ENCODE results near the gene EYS. TPM values are rescaled to one million over a fixed set of nuclear protein-coding genes. Genes with fewer than 3 reads are reported as not detected.
"Not testable (repeated sequence)": the region's sequence is repeated elsewhere in the genome, so short reads cannot be mapped to it uniquely, and the experiment has no call there.

The EYS gene
- total and polyA plus RNA-seq, 8 donors = 0.24 to 0.85 (median 0.55) TPM

- no peaks in the 10 kb centered on the region for H3K27me3 ChIP-seq
- ATAC-seq = no peak
- no peaks in the 10 kb centered on the region for H3K36me3 ChIP-seq
- no peaks in the 10 kb centered on the region for H3K4me1 ChIP-seq
- no peak overlapping the region for H3K4me3 ChIP-seq
- intact Hi-C loops (cut with DNase I) = no loop called here
- no peak for TF ChIP-seq CTCF (IDR thresholded peaks at IDR 0.05)
- H3K27ac ChIP-seq = no peak overlapping the region
- H3K9me3 ChIP-seq = no peaks in the 10 kb centered on the region
- no peak for DNase-seq
These were observed 206.0 kb downstream of the EYS start for GRCh38 chr6:65501045-65501444.

- ATAC-seq; H3K4me1 ChIP-seq; H3K4me3 ChIP-seq; DNase-seq; intact Hi-C loops (cut with DNase I); H3K36me3 ChIP-seq; H3K27me3 ChIP-seq; H3K27ac ChIP-seq: not testable (repeated sequence)
- peaks cover 0 to 13% of the 10 kb centered on the region in 2 donors for H3K9me3 ChIP-seq
These were observed 223.4 kb downstream of the EYS start for GRCh38 chr6:65483652-65484051.

GRCh38 chr6:65469650-65470049 lies 237.4 kb downstream of the EYS start:
- Histone ChIP-seq H3K9me3 (no peaks in the 10 kb centered on the region), H3K4me3 (no peak overlapping the region), H3K27me3 (no peaks in the 10 kb centered on the region), H3K36me3 (no peaks in the 10 kb centered on the region), H3K4me1 (no peaks in the 10 kb centered on the region), H3K27ac (no peak overlapping the region)
- intact Hi-C loops (cut with DNase I) = no loop called here
- no peak for TF ChIP-seq CTCF (IDR thresholded peaks at IDR 0.05)
- ATAC-seq (no peak), DNase-seq (no peak)

- Histone ChIP-seq H3K27me3 (no peaks in the 10 kb centered on the region), H3K27ac (no peak overlapping the region), H3K4me3 (no peak overlapping the region), H3K9me3 (no peaks in the 10 kb centered on the region), H3K36me3 (no peaks in the 10 kb centered on the region), H3K4me1 (no peaks in the 10 kb centered on the region)
- ATAC-seq = no peak
- DNase-seq = no peak
- intact Hi-C loops (cut with DNase I) = no loop called here
- no peak for TF ChIP-seq CTCF (IDR thresholded peaks at IDR 0.05)
These were observed 238.7 kb downstream of the EYS start for GRCh38 chr6:65468307-65468706.

- DNase-seq (no peak), ATAC-seq (no peak)
- no peaks in the 10 kb centered on the region for H3K36me3 ChIP-seq
- no peaks in the 10 kb centered on the region for H3K4me1 ChIP-seq
- no peak for TF ChIP-seq CTCF (IDR thresholded peaks at IDR 0.05)
- no peak overlapping the region for H3K4me3 ChIP-seq
- no peaks in the 10 kb centered on the region for H3K27me3 ChIP-seq
- no peak overlapping the region for H3K27ac ChIP-seq
- intact Hi-C loops (cut with DNase I) = no loop called here
- H3K9me3 ChIP-seq = peaks cover 0 to 4% of the 10 kb centered on the region in 2 donors
These were observed 245.9 kb downstream of the EYS start for GRCh38 chr6:65461121-65461520.

GRCh38 chr6:65452333-65452732 lies 254.7 kb downstream of the EYS start:
- no peak overlapping the region for H3K27ac ChIP-seq
- TF ChIP-seq CTCF (IDR thresholded peaks at IDR 0.05) = no peak
- DNase-seq (no peak), ATAC-seq (no peak)
- H3K9me3 ChIP-seq = no peaks in the 10 kb centered on the region
- H3K27me3 ChIP-seq = no peaks in the 10 kb centered on the region
- no peaks in the 10 kb centered on the region for H3K36me3 ChIP-seq
- intact Hi-C loops (cut with DNase I) = no loop called here
- H3K4me1 ChIP-seq = no peaks in the 10 kb centered on the region
- no peak overlapping the region for H3K4me3 ChIP-seq

Measured in left lung (tissue), 10 donors.